Fibroblast of peridontal ligament (primary cell): ENCODE results near the gene BTBD6.
"Not testable (repeated sequence)": the region's sequence is repeated elsewhere in the genome, so short reads cannot be mapped to it uniquely, and the experiment has no call there.

Source experiments
- DNase-seq: peaks from one replicate; pipeline ENCODE4 v3.0.0-alpha.2; 2010; ENCODE audit errors: extremely low read depth

The BTBD6 gene

GRCh38 chr14:105269405-105269804, 21.1 kb downstream of the BTBD6 start:
- DNase-seq, result no peak

- DNase-seq, result no peak
Measured at GRCh38 chr14:105271224-105271890, 23.0 kb downstream of the BTBD6 start.

GRCh38 chr14:105272623-105273022, 24.3 kb downstream of the BTBD6 start:
- no peak for DNase-seq

GRCh38 chr14:105273062-105273461, 24.7 kb downstream of the BTBD6 start:
- DNase-seq, result no peak

DNA sequence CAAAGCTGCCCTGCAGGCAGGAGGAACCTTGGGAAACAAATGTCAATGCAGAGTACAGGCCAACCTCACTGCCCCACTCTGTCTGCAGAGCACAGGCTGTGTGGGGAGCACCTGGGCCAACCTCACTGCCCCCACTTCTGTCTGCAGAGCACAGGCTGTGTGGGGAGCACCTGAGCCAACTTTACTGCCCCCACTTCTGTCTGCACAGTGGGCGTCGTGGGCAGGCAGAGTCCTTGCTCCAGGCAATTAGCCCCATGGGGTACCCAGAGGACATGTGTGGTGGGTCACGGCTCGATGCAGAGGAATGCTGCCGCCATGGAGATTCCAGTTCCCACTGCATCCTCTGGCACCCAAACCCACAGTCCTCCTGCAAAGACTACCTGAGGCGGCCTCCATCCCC, 26.3 kb downstream of the BTBD6 start:
- DNase-seq, result no peak

DNA sequence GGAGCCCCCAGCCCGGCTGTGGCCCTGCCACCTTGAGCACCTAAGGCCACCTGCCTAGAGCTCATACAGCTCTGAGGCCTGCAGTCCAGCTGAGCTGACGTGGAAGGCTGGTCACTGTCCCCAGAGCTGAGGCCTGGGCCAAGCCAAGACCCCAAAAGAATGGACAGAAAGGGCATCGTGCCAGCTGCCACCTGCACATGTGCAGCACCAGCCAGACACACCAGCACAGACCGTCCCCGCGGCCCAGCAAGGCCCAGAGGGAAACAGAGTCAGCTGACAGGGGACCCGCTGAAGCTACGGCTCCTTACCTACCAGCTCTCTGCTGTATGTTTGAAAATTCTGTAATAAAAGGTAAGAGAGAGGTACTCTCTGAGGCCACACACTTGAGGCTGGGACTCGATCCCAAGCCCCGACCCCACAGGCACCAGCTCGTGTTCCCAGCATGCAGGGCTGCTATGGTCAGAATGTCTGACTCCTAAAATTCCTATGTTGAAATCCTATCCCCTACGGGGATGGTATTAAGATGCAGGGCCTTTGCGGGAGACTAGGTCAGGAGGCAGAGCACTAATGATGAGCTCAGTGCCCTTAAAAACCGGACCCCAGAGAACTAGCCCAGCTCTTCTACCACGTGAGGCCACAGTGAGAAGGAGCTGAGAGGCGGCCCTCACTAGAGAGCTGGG, 27.1 kb downstream of the BTBD6 start:
- DNase-seq, result peak; percentile 91

- peak; percentile 3 for DNase-seq
Measured at GRCh38 chr14:105277448-105277847, 29.1 kb downstream of the BTBD6 start.

- DNase-seq, result no peak
Measured at GRCh38 chr14:105279642-105280361, 31.5 kb downstream of the BTBD6 start.

GRCh38 chr14:105280525-105280924, 32.2 kb downstream of the BTBD6 start:
- DNase-seq, result no peak

DNA sequence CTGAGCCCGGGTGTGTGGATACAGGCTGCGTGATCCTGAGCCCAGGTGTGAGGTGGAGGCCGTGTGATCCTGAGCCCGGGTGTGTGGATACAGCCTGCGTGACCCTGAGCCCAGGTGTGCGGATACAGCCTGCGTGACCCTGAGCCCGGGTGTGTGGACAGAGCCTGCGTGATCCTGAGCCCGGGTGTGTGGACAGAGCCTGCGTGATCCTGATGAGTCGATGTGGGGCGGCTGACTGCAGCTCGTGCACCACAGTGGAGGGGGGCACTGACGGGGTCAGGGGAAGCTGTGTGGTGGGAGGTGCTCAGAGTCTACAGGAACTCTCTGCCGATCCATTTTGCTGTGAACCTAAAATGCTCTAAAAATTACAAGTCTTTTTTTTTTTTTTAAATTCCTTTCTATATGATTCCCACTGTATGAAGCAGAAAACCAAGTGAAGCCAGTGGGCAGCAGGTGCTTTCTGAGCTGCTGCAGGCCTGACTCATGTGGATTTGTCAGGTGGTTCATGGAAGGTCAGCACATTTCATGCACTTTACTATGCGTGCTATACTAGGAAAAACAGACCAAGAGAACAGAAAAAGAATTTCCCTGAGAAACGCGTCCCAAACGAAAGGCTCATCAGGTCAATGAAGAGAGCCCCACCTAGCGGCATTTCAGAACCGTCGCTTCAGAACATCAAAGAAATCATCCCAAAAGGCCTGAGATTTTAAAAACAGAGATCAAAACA, 33.2 kb downstream of the BTBD6 start:
- peak; percentile 81 for DNase-seq

GRCh38 chr14:105282098-105282725, 33.9 kb downstream of the BTBD6 start:
- no peak for DNase-seq

DNA sequence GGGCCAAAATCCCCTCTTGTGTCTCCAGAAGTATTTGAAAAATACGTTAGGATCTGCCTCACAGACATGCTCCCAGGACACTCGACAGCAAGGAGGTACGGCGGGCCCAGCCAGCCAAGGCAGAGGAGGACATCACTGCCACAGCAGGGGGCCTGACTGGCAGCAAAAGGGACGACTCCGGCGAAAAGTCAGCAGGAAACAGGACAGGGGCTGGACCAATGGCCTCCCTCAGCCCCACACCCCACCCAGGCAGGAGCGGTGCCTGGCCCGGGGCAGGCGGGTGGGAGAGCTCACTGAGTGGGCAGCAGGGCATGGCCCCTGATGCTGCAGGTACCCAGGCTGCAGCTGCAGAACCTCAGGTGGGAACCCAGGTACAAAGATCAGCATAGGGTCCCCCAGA, 34.7 kb downstream of the BTBD6 start:
- no peak for DNase-seq

GRCh38 chr14:105283899-105284298, 35.6 kb downstream of the BTBD6 start:
- no peak for DNase-seq

- no peak for DNase-seq
Measured at GRCh38 chr14:105285174-105285573, 36.8 kb downstream of the BTBD6 start.

DNA sequence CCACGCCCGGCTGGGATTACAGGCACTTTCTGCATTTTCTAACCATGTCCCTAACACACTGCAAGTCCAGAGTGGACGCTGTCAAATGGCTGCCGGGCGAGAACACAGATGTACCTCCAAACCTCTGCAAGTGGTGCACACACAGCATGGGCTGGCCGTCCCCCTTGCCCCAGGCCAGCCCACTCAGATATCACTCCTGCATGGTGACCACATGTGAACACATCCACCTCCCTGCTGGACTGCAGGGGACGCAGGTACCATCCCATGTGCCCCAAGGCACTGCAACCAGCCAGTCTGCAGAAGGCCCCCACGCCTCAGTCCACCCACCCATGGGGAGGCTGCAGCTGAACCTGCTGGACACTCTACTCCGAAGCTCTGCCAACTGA, 38.4 kb downstream of the BTBD6 start:
- DNase-seq, result no peak

DNA sequence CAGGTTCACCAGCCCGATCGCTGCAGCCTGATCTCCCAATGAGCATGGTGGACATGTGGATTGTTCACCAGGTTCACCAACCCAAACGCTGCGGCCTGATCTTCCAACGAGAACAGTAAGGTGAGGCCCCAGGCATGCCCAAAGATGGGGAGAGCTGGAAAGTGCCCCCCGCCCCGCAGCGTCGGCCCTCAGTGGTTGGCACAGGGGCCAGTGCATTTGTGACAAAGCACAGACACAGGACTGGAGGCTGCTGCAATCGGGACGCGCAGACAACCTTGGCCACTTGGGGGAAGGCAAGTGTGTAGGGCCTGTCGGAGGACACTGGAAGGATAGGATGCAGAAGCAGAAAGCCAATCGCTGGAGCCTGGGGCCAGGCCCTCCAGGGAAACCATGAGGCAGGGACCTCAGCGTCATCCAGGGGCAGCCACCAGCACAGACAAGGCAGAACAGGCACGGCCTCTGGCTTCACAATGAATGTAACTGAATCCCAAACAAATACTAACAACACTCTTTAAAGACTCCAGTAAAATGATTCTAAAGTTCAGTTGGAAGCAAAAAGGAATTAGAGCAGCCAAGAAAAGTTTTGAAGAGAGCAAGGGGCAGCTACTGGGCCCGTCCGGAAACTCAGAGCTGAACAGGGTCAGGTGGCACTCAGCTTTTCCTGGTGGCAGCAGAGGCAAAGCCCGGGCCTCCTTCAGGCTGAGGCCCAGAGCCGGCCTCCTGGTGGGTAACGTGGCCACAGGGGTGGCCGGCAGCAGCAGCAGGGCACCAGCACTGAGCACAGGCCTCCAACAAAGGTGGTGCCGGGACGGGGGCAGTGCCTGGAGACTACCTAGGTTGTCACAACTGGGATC, 39.1 kb downstream of the BTBD6 start:
- DNase-seq, result no peak

DNA sequence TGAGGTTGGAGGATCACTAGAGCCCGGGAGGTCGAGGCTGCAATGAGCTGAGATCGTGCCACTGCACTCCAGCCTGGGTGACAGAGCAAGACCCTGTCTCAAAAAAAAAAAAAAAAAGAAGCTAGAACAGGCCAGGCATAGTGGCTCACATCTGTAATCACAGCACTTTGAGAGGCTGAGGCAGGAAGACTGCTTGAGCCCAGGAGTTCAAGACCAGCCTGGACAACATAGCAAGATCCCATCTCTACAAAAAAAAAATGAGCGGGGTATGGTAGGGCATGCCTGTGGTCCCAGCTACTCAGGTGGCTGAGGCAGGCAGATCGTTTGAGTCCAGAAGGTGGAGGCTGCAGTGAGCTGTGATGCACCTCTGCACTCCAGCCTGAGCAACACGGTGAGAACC, 40.6 kb downstream of the BTBD6 start:
- DNase-seq, result not testable (repeated sequence)

DNA sequence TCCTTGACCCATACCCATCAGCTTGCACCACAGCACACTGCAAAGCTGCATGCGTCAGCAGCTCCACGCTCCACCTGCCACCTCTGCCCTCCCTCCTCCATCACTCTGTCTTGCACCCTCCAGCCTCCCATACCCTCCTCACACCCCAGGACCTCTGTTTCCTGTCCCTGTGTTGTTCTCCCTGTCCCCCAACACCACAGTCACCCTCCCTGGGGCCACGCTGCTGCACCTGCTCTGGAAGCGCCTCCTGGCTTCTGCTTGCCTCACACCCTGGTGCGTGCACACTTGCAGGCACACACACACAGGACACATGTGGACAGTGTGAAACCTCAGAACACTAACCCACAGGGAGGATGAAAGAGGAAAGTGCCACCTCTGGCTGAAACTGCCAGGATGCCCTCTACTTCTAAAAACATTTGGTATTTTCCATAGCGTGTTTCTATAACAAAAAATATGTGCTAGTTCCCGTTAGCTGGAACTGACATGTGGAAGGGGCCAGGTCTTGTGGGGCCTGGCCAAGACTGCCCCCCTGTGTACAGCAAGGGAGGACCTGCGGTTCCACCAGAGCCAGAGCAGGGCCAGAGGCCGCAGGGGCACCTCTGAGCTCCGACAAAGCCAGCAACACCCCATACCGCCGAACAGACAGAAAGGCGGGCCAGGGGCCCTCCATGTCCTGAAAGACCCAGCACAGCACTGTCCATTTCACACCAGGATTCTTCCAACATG, 42.5 kb downstream of the BTBD6 start:
- no peak for DNase-seq

DNA sequence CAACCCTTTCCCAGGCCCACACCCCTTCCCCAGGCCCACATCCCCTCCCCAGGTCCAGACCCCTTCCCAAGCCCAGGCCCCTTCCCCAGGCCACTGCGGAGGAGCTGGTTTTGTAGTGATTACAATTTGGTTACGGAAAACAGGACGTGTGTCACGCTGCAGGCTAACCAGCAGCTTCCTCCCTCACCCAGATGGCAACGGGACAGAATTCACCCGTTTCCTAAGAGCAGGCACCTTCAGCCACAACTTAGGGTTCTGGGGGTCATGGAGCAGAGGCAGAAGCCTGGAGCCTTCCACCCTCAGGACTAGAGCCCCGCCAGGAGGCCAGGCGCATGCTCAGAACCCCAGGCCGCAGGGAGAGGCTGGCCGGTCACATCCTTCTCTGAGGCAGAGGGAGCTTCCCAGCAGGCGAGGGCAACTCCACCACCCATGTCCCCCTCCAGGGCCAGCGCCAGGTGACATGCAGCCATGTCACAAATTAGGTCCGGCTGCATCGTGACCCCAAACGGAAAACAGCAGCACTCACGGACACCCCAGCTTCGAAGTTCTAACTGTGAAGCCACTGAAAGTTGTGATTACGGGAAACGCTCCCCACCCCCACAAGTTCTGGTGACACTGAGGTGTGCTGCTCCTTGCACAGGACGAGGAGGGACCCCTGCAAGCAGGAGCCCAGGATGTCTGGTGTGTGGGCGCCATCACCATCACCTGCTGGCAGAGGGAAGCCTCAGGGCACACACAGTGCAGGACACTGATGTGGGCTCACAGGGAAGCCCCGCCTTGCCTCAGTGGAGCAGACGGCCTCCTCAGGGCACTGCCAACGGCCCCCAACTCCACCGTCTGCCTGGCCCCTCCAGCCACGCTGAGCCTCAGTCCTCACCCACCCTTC, 44.7 kb downstream of the BTBD6 start:
- no peak for DNase-seq
